ENCODE measurements around the gene BZW2.

DNA sequence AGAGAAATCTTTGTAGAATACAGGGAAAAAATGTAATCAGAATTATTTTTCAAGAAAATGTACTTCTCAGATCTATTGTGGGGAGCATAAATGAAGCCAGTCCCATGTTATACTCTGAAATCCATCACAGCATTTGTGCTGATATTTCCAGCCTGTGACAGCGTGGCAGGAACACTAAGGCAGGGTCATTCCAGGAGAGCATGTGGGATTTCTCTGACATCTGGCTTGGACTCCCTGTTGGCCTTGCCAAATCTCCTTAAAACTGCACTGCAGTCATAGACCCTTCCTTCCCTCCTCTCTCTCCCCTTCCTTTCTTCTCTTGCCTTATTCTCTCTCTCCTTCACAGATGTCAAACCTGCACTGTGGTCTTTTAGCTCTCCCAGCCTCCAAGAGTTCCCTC is 101.1 kb downstream of the BZW2 start:
- TF ChIP-seq EZH2 (IDR thresholded peaks at IDR 0.05) (no peak), POLR2AphosphoS5 (IDR thresholded peaks at IDR 0.05; ENCODE audit: borderline replicate concordance, low read depth, low read length) (no peak), FOXP2 (optimal IDR thresholded peaks at IDR 0.05; ENCODE audit: control extremely low read depth, extremely low read length, insufficient read depth) (no peak)

Measured in SK-N-MC (cell line).